Measurements from ENCODE around the gene PPFIBP1. TPM values are rescaled to one million over a fixed set of nuclear protein-coding genes. Genes with fewer than 3 reads are reported as not detected.
A peak's percentile ranks its signal among the peaks of the same experiment; 100 is the strongest.

The PPFIBP1 gene
- polyA plus RNA-seq, 1 of the 3 experiments (the other 2 are of a cell fraction), result 55.0 TPM

DNA sequence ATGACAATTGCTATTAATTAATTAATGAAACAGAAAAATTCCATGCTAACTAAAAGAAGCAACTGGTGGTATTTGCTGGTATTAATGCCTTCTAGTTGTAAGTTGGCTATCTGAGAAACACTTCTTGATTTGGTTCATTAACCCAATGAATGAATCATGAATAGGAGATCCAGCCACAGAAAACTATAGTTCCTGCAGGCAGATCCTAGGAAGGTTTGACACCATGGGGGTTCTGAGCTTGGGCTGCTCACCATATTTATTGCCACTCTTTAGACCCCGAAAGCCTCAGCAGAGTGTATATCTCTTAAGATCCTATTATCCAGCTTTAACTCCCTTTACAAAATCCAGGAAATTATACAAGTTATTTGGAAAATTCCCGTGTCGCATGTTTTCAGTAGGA, 90.9 kb downstream of the PPFIBP1 start:
- Histone ChIP-seq H3K4me1 (ENCODE audit: control insufficient read depth in 1 of 2, insufficient read depth in 2 of 2, low read depth in 1 of 2, low read length in 1 of 2) (peaks cover 3 to 67% of the 10 kb centered on the region in 2 experiments), H2AFZ (ENCODE audit: low read depth) (no peak overlapping the region), H3F3A (replicated peaks; ENCODE audit: insufficient read depth) (peaks cover 81% of the 10 kb centered on the region), H3K27me3 (ENCODE audit: insufficient read depth) (no peaks in the 10 kb centered on the region), H3K36me3 (replicated peaks in 1 of 2; ENCODE audit: control insufficient read depth in 1 of 2, insufficient read depth in 2 of 2, low read length in 1 of 2) (peaks cover 0 to 8% of the 10 kb centered on the region in 2 experiments), H3K9me2 (no peaks in the 10 kb centered on the region), H3K9ac (peak overlapping the region; percentile 58; the same call in 1 of the 2 replicates), H3K79me2 (ENCODE audit: insufficient read depth) (peaks cover 84% of the 10 kb centered on the region), H3K4me3 (ENCODE audit: low read depth in 2 of 2, low read length in 1 of 2) (no peak overlapping the region), H3K27ac (ENCODE audit: low read depth in 2 of 2, low read length in 1 of 2) (peak overlapping the region; percentile 84 to 98; a peak in 3 of 4 replicates), H4K20me1 (ENCODE audit: insufficient read depth) (no peaks in the 10 kb centered on the region), H3K4me2 (peak overlapping the region; percentile 68; the same call in 1 of the 2 replicates), H3K9me3 (no peaks in the 10 kb centered on the region)
- POLR2A ChIA-PET, result no interaction called here
- no peak for DNase-seq
- WGBS (ENCODE audit: low lambda C conversion rate), result 85% methylated on average over 3 of the region's 3 CpGs
- TF ChIP-seq, protein P1, sequence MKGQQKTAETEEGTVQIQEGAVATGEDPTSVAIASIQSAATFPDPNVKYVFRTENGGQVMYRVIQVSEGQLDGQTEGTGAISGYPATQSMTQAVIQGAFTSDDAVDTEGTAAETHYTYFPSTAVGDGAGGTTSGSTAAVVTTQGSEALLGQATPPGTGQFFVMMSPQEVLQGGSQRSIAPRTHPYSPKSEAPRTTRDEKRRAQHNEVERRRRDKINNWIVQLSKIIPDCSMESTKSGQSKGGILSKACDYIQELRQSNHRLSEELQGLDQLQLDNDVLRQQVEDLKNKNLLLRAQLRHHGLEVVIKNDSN (IDR thresholded peaks at IDR 0.05; ENCODE audit: borderline replicate concordance, low read depth), result no peak
- TF ChIP-seq, protein P2, sequence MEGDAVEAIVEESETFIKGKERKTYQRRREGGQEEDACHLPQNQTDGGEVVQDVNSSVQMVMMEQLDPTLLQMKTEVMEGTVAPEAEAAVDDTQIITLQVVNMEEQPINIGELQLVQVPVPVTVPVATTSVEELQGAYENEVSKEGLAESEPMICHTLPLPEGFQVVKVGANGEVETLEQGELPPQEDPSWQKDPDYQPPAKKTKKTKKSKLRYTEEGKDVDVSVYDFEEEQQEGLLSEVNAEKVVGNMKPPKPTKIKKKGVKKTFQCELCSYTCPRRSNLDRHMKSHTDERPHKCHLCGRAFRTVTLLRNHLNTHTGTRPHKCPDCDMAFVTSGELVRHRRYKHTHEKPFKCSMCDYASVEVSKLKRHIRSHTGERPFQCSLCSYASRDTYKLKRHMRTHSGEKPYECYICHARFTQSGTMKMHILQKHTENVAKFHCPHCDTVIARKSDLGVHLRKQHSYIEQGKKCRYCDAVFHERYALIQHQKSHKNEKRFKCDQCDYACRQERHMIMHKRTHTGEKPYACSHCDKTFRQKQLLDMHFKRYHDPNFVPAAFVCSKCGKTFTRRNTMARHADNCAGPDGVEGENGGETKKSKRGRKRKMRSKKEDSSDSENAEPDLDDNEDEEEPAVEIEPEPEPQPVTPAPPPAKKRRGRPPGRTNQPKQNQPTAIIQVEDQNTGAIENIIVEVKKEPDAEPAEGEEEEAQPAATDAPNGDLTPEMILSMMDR (IDR thresholded peaks at IDR 0.05), result no peak
- TF ChIP-seq NRF1 (IDR thresholded peaks at IDR 0.05; ENCODE audit: low read depth, low read length) (no peak), MXI1 (IDR thresholded peaks at IDR 0.05; ENCODE audit: low read depth, low read length) (no peak), FOXM1 (IDR thresholded peaks at IDR 0.05; ENCODE audit: low read depth) (no peak)
- TF ChIP-seq, protein P3, sequence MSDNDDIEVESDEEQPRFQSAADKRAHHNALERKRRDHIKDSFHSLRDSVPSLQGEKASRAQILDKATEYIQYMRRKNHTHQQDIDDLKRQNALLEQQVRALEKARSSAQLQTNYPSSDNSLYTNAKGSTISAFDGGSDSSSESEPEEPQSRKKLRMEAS (IDR thresholded peaks at IDR 0.05; ENCODE audit: low read depth), result no peak
- CTCF ChIA-PET, result no interaction called here

DNA sequence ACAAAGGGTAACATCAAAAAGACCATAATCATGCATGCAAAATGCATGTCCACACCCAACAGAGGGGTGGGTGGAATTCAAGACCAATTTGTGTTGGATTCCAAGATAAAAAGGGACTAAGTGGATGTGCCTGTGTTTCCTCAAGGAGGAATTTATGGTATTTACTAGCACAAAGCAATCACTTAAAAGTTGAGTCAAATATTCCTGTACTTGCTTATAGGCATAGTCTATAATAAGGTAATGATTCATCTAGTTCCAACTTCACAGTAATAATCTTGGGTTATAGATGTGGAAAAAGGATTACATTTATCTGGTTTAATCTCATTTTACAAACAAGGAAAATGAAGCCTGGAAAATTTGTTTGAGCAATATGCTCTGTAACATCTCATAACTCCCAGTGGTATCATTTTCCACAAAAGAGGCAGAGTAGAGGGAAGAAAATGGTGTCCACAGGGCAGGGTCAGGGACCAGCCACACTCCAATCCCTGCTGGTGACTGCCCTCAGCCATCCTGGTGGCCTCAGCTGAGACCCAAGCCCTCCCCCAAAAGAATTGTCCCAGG, 91.4 kb downstream of the PPFIBP1 start:
- Histone ChIP-seq H2AFZ (ENCODE audit: low read depth) (no peak overlapping the region), H4K20me1 (ENCODE audit: insufficient read depth) (no peaks in the 10 kb centered on the region), H3K79me2 (ENCODE audit: insufficient read depth) (peaks cover 84% of the 10 kb centered on the region), H3K27ac (ENCODE audit: low read depth in 2 of 2, low read length in 1 of 2) (peak overlapping the region; percentile 84 to 98; a peak in 3 of 4 replicates), H3F3A (replicated peaks; ENCODE audit: insufficient read depth) (peaks cover 80% of the 10 kb centered on the region), H3K36me3 (replicated peaks in 1 of 2; ENCODE audit: control insufficient read depth in 1 of 2, insufficient read depth in 2 of 2, low read length in 1 of 2) (peaks cover 0 to 8% of the 10 kb centered on the region in 2 experiments), H3K4me1 (ENCODE audit: control insufficient read depth in 1 of 2, insufficient read depth in 2 of 2, low read depth in 1 of 2, low read length in 1 of 2) (peaks cover 2 to 67% of the 10 kb centered on the region in 2 experiments), H3K9me3 (no peaks in the 10 kb centered on the region), H3K9me2 (no peaks in the 10 kb centered on the region), H3K9ac (peak overlapping the region; percentile 58; the same call in 1 of the 2 replicates), H3K4me3 (ENCODE audit: low read depth in 2 of 2, low read length in 1 of 2) (no peak overlapping the region), H3K27me3 (ENCODE audit: insufficient read depth) (no peaks in the 10 kb centered on the region), H3K4me2 (peak overlapping the region; percentile 68)
- DNase-seq, result no peak
- ChIA-PET POLR2A (no interaction called here), CTCF (no interaction called here)
- peak; percentile 93 for TF ChIP-seq MEF2A (IDR thresholded peaks at IDR 0.05; ENCODE audit: borderline replicate concordance, low read depth)
- TF ChIP-seq TCF12 (IDR thresholded peaks at IDR 0.05), result peak; percentile 95
- peak; percentile 90 for TF ChIP-seq TEAD4 (IDR thresholded peaks at IDR 0.05; ENCODE audit: borderline replicate concordance, insufficient read depth)
- TF ChIP-seq, protein P1 (IDR thresholded peaks at IDR 0.05; ENCODE audit: borderline replicate concordance, low read depth), result no peak
- TF ChIP-seq GATA2 (CRISPR knock-in tag; IDR thresholded peaks at IDR 0.05), result no peak
- TF ChIP-seq NRF1 (IDR thresholded peaks at IDR 0.05; ENCODE audit: low read depth, low read length), result no peak
- TF ChIP-seq FOSL2 (IDR thresholded peaks at IDR 0.05; ENCODE audit: borderline replicate concordance, low read depth), result peak; percentile 83
- peak; percentile 57; the same call in 1 of the 2 replicates for TF ChIP-seq RXRA (IDR thresholded peaks at IDR 0.05; ENCODE audit: borderline replicate concordance, low read depth)
- TF ChIP-seq POLR2AphosphoS5 (IDR thresholded peaks at IDR 0.05; ENCODE audit: low read depth, low read length), result peak; percentile 70; the same call in 1 of the 2 replicates
- no peak for TF ChIP-seq RFX5 (IDR thresholded peaks at IDR 0.05; ENCODE audit: low read length)
- peak; percentile 61 for TF ChIP-seq FOXM1 (IDR thresholded peaks at IDR 0.05; ENCODE audit: low read depth)
- TF ChIP-seq, protein P4, sequence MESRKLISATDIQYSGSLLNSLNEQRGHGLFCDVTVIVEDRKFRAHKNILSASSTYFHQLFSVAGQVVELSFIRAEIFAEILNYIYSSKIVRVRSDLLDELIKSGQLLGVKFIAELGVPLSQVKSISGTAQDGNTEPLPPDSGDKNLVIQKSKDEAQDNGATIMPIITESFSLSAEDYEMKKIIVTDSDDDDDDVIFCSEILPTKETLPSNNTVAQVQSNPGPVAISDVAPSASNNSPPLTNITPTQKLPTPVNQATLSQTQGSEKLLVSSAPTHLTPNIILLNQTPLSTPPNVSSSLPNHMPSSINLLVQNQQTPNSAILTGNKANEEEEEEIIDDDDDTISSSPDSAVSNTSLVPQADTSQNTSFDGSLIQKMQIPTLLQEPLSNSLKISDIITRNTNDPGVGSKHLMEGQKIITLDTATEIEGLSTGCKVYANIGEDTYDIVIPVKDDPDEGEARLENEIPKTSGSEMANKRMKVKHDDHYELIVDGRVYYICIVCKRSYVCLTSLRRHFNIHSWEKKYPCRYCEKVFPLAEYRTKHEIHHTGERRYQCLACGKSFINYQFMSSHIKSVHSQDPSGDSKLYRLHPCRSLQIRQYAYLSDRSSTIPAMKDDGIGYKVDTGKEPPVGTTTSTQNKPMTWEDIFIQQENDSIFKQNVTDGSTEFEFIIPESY (IDR thresholded peaks at IDR 0.05; ENCODE audit: borderline replicate concordance, low read depth), result no peak
- TF ChIP-seq, protein P5, sequence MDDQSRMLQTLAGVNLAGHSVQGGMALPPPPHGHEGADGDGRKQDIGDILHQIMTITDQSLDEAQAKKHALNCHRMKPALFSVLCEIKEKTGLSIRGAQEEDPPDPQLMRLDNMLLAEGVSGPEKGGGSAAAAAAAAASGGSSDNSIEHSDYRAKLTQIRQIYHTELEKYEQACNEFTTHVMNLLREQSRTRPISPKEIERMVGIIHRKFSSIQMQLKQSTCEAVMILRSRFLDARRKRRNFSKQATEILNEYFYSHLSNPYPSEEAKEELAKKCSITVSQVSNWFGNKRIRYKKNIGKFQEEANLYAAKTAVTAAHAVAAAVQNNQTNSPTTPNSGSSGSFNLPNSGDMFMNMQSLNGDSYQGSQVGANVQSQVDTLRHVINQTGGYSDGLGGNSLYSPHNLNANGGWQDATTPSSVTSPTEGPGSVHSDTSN (IDR thresholded peaks at IDR 0.05), result peak; percentile 92
- TF ChIP-seq EP300 (IDR thresholded peaks at IDR 0.05; ENCODE audit: borderline replicate concordance in 1 of 2, low read depth in 1 of 2, low read length in 1 of 2), result peak; percentile 43 to 96; a peak in 3 of 4 replicates
- TF ChIP-seq, protein P3 (IDR thresholded peaks at IDR 0.05; ENCODE audit: low read depth), result peak; percentile 60; the same call in 1 of the 2 replicates
- TF ChIP-seq JUND (IDR thresholded peaks at IDR 0.05), result peak; percentile 86
- peak; percentile 72; the same call in 1 of the 2 replicates for TF ChIP-seq NFIC (IDR thresholded peaks at IDR 0.05; ENCODE audit: borderline replicate concordance)

Measured in SK-N-SH (cell line).